NCI-H2029 (cell line): ENCODE data around the gene TWIST2.

ENCODE experiments used
- DNase-seq: peaks from one replicate; lab custom pipeline; 2025; lab: John Stamatoyannopoulos, UW

Gene TWIST2

GRCh38 chr2:238891457-238892203 is 43.7 kb downstream of the TWIST2 start:
- no peak for DNase-seq

- no peak for DNase-seq
Measured at GRCh38 chr2:238892204-238892500, 44.3 kb downstream of the TWIST2 start.

- DNase-seq = no peak
Measured at GRCh38 chr2:238892796-238893195, 44.9 kb downstream of the TWIST2 start.

- DNase-seq = no peak
Measured at GRCh38 chr2:238893349-238894000, 45.6 kb downstream of the TWIST2 start.

- DNase-seq = no peak
Measured at GRCh38 chr2:238894226-238894949, 46.5 kb downstream of the TWIST2 start.

GRCh38 chr2:238894950-238895298 is 47.0 kb downstream of the TWIST2 start:
- no peak for DNase-seq

- no peak for DNase-seq
Measured at GRCh38 chr2:238895361-238895882, 47.5 kb downstream of the TWIST2 start.

GRCh38 chr2:238895891-238896600 is 48.2 kb downstream of the TWIST2 start:
- no peak for DNase-seq

GRCh38 chr2:238896641-238897040 is 48.8 kb downstream of the TWIST2 start:
- no peak for DNase-seq

- DNase-seq = no peak
Measured at GRCh38 chr2:238897122-238897880, 49.4 kb downstream of the TWIST2 start.

- no peak for DNase-seq
Measured at GRCh38 chr2:238897911-238898311, 50.0 kb downstream of the TWIST2 start.

GRCh38 chr2:238898534-238899281 is 50.8 kb downstream of the TWIST2 start:
- DNase-seq = no peak

- DNase-seq = no peak
Measured at GRCh38 chr2:238899386-238899785, 51.5 kb downstream of the TWIST2 start.

GRCh38 chr2:238900511-238900910 is 52.6 kb downstream of the TWIST2 start:
- no peak for DNase-seq

- DNase-seq = no peak
Measured at GRCh38 chr2:238901461-238902057, 53.7 kb downstream of the TWIST2 start.

- DNase-seq = no peak
Measured at GRCh38 chr2:238902285-238902684, 54.4 kb downstream of the TWIST2 start.

- no peak for DNase-seq
Measured at GRCh38 chr2:238903141-238903540, 55.3 kb downstream of the TWIST2 start.

- DNase-seq = no peak
Measured at GRCh38 chr2:238904177-238904576, 56.3 kb downstream of the TWIST2 start.

- no peak for DNase-seq
Measured at GRCh38 chr2:238904716-238905115, 56.8 kb downstream of the TWIST2 start.

GRCh38 chr2:238905224-238905623 is 57.3 kb downstream of the TWIST2 start:
- DNase-seq = no peak

GRCh38 chr2:238905644-238906043 is 57.8 kb downstream of the TWIST2 start:
- no peak for DNase-seq
